NCI-H1694 (cell line): Measurements from ENCODE around the gene ZBTB16.
"Not testable (repeated sequence)": the region's sequence is repeated elsewhere in the genome, so short reads cannot be mapped to it uniquely, and the experiment has no call there.

ENCODE experiments used
- DNase-seq: peaks from one replicate; lab custom pipeline; 2025; lab: John Stamatoyannopoulos, UW

The ZBTB16 gene

DNA sequence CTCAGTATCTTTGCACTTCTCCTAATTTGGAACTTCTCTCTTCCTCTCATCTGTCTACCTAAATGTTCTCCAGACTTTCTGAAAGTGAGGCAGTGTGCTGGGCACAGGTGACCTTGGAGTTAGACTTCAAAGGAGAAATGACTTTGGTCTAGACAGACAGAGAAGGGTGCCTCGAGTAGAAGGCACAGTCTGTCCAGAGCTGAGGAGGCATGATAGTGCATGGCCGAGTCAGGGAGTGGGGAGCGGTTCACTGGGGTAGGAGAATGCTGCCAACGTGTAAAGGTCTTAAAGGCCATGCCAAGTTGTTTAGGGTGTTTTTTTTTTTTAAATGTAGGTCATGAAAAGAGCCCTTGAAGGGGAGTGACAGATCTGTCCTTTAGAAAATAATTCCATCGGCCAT, 17.3 kb upstream of the ZBTB16 start:
- no peak for DNase-seq

DNA sequence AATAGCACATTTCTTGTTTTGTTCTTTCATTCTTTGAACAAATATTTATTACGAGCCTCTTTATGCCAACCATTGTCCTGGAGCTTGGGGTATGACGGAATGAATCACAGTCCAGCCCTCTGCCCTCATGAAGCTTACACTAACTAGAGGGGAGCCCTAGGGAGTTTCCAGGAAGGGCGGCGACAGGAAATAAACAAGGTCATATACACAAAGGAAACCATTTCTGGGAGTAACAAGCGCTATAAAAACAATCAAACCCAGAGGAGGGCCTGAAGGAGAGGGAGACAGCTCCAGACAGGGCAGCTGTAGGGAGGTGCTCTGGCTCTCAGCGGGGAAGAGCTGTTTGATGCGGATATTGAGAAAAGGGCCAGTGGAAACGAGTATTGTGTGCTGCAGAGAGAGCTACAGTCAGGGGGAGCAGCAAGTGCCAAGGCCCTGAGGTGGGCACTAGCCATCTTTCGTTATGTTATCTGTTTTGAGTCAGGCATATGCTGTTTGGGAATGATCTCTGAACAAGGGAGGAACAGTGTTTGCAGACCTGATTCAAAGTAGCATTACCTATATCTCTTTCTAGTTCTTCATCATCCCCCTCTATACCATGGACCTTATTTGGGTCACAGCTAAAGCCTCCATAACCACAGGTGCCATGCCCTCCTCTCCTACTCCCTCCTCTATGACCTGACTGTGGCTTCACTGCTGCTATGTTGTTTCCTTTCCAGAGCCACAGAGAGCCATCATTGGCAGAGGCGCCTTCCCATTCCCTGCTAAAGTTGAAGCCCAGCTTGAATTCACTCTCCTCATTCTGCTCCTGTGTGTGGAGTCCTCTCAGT, 15.3 kb upstream of the ZBTB16 start:
- DNase-seq = no peak

DNA sequence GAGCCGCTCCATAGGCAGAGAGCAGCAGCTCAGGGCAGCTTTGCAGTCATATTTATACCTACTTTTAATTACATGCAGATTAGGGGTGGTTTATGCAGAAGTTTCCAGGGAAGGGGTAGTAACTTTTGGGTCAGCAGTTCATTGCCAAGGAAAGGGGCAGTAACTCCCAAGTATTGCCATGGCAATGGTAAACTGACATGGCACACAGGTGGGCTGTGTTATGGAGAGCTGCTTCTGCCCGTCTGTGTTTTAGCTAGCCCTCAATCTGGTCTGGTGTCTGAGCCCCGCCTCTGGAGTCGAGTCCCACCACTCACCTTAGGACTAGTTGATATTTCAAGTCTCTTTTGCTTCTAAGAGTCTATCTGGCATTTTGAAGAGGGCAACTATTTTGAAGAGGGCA, 12.2 kb upstream of the ZBTB16 start:
- DNase-seq = no peak

DNA sequence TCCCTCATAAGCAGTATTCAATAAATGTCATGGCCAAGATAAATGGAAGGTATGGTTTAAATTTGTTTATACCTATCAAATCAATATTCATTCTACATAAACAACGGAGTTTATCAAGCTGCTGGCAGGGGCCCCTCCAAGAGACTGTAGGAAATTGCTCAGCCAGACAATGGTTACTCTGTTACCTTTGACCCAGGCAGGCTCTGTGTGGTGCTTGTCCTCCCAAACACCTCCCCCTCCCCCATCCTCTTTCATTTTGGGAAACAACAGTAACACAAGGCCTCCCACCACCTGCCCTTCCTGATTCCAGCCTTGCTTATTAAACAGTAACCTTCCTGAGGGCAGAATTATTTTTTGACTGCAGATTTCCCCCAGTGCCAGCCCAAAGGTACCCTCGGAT, 10.5 kb upstream of the ZBTB16 start:
- DNase-seq = no peak

DNA sequence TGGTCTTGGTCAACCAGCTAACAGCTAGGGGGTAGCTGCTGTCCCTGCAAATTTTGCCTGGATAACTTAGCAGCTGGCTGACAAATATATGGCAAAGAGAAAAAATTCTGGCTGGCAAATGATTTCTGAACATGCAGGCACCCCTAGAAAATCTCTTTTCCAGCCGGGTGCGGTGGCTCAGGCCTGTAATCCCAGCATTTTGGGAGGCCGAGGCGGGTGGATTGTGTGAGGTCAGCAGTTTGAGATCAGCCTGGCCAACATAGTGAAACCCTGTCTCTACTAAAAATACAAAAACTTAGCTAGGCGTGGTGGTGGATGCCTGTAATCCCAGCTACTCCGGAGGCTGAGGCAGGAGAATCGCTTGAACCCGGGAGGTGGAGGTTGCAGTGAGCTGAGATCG, 9.7 kb upstream of the ZBTB16 start:
- DNase-seq = not testable (repeated sequence)

DNA sequence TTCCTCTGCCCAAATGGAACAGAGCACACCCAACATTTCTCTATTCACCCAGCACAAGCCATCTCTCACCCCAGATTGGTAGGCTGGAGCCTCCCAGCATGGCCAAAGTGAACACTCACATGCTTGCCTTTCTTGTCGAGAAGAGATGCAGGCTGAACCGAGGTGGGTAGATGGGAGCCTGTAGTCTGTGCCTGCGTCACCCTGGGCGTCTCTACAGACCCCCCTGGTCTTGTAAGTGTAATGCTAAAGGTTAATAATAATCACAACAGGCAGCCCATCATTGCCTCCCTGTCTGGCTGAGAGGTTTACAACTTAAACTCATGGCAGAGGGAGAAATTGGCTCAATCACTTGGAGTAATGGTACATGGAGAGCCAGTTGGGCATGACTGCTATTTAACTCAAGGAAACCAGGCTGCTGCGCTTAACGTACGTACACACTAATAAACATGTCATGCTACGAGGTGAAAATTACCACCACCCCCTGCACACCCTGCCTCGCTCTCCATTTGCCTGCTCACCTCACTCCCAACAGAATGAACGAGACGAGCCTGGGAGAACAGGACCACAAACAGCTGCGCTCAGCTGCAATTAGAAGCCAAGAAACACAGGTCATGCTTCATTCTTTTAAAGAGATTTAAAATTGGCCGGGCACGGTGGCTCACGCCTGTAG, 9.1 kb upstream of the ZBTB16 start:
- DNase-seq = no peak

DNA sequence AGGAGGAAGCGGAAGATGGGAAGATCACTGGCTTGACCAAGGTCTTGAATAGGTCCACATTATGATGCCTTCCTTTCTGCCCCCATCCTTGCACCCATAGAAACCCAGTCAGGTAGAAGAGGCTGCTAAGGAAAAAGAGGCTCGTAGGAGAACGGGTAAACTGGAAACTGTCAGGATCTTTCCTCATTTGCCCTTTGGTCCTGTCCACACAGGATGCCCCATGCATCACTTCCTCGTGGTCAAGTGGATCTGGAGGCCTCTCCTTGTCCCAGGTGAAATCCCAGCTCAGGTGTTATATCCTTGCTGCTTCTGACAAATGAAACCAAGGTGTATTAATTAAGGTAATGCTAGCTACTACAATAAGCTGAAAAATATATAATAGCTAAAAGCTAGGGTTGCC, 8.0 kb upstream of the ZBTB16 start:
- DNase-seq = no peak

DNA sequence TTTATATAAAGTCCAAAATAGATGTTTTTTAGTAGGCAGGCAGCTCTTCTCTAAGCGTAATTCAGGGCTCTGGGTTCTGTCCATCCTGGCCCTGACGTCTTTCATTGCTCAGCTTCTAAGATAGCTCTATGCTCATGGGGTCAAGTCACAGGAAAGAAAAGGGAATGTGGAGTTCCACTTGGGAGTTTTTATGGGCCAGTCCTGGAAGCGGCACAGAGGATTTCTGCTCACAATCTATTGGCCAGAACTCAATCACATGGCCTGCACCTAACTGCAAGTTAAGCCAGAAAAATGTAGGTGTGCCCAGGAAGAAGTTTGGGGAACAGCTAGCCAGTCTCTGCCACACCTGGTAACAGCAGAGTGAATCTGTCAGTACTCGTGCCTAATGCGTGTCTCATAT, 7.4 kb upstream of the ZBTB16 start:
- DNase-seq = no peak

DNA sequence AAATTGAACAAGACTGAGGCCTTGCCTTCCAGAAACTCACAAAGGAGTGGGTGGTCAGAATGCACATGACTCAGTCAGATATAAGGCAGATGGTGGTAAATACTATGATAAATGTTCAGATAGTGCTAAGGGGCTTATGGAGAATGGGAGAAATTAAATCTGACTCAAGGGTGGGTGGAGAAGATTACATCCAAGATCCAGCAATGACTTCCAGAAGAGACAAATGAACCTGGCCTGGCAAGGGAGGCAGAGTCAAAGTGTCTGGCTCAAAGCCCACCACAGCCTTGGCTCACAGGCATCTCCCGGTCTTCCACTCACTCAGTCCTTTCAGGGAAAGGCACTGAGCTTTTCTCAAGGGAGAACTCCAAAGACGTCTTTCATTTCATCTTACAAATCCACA, 6.1 kb upstream of the ZBTB16 start:
- DNase-seq = no peak

DNA sequence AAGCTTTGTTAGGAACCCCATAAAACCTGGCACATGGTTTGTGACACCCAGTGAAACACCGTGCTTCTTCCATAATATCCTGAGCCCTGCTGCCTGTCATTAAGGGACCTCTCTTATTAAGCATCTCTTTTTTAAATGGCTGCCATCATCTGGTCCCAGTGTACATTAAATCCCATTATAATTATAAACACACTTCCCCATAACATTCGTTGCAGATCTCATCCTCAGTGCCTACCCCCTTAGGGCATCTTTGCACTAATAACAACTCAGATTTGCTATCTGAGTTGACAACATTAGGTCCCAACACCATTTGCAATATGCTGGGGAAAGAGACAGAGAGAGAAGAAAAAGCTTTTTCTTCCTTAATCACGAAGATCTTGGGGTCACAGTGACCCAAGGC, 4.7 kb upstream of the ZBTB16 start:
- DNase-seq = no peak

DNA sequence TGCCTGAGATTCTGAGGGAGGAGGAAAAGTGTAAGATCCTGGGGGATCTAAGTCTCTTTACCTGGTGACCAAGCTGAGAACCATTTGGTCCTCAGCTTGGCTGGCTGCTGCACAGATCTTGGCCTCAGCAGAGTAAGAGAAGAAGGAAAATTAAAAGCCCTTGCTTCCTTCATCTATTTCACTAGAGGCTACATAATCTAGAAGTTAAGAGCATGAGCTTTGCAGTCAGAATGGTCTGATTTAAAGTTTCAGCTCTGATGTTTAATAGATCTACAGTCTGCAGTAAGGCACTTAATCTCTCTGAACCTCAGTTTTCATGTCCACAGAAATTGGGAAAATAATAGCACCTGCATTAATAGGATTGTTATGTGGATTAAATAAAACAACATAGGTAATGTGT, 3.1 kb upstream of the ZBTB16 start:
- DNase-seq = no peak

DNA sequence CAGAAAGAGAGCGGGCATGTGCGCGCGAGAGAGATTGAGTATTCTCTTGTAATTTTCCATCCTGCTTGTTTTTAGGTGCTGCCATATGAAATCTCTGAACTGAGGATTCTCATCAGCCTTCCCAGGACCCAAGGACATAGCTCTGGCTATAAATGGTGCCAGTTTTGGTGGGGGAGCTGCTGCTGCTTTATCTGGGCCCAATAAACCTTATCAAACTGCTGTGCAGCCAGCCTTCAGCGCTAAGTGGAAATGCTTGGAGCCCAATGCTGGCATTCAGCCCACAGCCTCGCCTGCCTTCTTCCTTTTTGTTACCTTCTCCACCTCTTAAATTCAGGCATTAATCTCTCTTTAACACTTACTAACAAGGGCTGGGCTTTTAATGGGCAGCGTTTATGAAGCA, 2.4 kb upstream of the ZBTB16 start:
- DNase-seq = no peak

DNA sequence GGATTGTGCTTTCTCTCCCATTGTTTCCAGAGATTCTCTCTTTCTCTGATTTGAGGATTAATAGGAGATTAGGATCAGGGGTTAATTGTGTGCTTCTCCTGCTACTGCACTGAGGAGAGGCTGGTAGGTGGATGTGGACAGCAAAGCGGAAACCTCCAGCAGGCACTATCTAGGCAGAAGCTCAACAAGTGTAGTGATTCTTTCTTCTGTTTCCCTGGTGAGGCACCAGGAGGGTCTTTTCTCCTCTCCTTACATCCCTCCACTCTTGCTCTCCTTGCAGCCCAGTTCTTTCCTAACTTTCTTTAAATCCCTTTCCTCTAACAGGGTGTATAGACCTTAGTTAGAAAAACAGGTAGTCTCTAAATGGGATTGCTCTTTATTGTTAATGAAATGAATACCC, 1.9 kb upstream of the ZBTB16 start:
- DNase-seq = no peak

DNA sequence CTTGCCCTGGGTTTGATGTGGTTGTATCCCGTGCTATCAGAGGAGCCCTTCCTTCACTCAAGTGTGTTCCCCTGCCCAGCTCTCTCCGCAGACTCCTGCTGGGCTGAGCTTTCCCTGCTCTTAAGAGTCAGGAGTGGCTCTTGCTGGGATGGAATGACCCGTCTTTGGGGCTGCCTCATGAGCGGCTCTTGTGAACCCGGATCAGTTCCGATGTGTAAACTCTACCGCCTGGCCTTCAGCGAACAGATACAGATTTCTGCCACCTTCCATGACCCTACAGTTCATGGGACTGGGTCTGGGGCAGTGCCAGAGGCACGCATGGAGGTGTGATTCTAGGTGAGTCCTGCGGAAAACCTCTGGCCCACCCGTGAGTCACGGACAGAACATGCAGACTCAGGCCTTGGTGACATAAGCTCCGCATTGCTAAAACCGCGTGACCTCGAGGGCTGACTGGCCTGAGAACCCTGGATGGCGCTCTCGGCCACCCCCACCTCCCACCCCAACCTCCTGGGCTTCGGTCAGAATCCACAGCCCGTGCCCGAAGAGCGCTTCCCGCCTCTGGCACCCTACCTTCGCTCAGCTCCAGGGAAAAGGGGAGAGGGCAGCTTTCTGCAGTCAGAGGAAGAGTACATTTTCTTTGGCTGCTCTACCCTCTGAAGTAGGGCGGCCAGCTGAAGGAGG, 1.3 kb upstream of the ZBTB16 start:
- DNase-seq = no peak

DNA sequence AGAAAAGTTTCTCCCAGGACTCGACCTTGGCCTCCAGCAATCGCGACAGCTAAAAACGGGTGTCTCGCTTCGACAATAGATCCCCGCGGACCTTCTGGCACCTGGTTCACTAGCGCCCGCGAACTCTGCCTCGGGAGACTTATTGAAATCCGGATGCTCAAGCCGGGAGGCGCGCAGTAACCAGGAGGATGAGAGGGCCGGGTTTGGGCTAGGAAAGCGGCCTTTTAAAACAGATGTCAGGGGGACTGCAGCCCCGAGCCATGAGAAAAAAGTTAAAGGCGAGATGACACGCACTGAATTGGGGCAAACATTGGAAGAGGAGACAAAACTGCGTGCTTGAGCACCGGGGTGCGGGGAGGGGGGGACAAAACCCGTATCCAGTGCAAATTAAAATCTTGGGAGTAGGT, 637 bp upstream of the ZBTB16 start:
- no peak for DNase-seq

DNA sequence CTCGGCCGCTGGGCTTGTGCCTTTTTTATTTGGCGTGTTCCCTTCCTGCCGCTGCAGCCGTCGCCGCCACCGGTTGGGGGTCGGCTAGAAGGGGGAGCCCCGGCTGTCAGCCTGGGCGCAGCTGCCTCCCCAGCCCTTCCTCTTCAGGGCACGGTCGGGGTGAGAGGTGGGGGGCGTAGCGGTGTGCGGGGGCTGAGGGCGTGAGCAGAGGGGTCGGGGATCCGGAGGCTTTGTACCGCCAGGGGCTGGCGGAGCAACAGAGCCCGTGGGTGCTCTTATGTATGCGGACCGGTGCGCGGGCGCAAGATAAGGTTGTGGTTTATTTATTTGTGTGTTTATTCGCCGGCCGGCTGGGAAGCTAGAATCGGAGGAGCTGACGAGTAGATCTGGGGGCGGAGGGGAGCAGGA, 477 bp downstream of the ZBTB16 start:
- no peak for DNase-seq

DNA sequence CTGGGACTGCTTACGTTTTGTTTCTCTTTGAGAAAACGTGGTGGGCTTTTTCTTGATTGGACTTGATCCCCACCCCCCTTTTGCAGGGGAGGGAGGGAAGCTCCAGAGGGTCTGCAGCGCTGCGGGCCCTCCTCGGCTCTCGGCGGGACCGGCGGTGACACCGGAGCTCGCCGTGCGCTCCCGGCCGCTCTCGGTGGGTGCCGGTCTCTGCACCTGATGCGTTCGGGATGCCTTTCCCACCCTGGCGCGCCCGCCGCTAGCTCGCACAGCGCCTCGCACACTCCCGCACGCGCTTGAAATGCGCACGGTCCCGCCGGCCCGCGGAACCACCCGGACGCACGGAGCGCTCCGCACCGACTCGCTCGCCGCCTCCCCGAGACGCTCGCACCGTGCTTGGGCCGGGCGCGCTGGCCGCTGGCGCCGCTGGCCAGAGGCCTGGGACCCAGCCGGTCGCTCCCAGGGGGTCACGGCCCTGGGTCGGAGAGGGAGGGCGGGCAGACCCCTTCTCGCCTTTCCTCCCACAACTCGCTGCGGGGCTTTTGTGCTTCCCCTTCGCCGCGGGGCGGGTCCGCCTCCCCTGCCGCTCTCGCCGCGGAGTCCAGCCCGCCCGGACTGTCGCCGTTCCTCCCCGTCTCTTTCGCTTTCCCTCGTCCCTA, 1.0 kb downstream of the ZBTB16 start:
- no peak for DNase-seq

DNA sequence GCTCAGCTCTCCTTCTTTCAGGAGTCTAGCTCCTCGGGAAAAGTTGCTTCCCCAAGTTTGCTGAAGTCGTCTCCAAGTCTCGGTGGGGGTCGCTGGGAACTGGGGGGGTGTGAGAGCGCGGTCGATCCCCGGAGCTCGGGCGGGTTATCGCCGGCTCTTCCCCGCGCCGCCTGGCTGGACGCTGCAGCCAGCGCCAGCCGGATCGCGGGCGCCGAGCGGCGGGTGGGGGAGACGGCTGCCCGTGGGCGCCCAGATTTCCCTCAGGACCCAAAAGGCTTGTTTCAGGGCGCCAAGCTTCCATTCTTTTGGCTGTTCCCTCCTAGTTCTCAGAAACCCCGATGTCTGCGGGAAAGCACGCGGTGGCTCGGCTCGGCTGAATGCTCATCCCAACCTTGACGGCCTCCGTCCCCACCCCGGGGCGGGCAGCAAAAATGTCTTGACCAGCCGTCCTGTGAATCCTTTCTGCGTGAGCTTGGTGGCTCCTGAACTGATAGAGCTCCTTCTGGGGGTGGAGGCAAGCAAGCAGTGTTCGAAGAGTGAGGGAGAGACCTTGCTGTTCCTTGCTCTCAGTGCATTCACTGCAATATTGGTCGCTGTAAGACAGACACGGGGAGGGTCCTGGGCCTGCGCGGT, 1.7 kb downstream of the ZBTB16 start:
- DNase-seq = no peak

DNA sequence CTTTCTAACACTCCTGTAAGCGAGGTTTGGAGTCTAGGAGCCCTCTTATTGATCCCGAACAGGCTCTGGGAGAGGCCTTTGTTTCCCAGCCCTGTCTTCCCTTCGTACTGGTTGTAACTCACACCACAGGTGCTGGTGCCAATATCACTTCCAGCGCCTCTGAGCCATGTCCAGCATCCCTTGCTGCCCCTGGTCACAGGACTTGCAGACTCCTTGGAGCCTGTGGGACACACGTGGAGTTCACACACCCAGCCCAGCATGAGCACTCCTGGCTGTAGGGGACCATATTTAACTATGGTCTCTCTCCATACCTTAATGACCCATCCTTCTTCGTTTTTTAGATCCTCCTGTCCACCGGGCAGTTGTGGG, 2.2 kb downstream of the ZBTB16 start:
- DNase-seq = no peak

DNA sequence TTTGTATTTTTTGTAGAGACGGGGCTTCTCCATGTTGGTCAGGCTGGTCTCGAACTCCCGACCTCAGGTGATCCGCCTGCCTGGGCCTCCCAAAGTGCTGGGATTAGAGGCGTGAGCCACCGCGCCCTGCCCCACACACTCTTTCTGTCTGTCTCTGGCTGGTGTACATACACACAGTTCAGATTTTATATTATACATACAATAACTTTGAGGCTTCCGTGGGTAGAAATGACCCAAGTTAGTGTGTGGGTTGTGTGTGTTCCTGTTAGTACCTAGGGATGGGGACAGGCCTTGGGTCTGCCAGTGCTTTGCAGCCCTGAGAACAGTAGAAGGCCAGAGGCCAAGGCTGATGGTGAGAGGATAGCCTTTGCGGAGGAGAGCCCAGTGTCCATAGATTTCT, 2.8 kb downstream of the ZBTB16 start:
- DNase-seq = no peak

DNA sequence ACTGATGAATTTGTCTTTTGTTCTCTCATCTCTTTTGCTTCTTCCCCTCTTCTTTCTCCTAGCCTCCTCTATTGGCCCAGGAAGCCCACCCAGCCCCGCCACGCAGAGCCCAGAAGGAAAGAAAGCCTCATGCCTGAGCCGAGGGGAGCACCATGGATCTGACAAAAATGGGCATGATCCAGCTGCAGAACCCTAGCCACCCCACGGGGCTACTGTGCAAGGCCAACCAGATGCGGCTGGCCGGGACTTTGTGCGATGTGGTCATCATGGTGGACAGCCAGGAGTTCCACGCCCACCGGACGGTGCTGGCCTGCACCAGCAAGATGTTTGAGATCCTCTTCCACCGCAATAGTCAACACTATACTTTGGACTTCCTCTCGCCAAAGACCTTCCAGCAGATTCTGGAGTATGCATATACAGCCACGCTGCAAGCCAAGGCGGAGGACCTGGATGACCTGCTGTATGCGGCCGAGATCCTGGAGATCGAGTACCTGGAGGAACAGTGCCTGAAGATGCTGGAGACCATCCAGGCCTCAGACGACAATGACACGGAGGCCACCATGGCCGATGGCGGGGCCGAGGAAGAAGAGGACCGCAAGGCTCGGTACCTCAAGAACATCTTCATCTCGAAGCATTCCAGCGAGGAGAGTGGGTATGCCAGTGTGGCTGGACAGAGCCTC, 3.8 kb downstream of the ZBTB16 start:
- no peak for DNase-seq

DNA sequence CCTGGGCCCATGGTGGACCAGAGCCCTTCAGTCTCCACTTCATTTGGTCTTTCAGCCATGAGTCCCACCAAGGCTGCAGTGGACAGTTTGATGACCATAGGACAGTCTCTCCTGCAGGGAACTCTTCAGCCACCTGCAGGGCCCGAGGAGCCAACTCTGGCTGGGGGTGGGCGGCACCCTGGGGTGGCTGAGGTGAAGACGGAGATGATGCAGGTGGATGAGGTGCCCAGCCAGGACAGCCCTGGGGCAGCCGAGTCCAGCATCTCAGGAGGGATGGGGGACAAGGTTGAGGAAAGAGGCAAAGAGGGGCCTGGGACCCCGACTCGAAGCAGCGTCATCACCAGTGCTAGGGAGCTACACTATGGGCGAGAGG, 4.3 kb downstream of the ZBTB16 start:
- DNase-seq = no peak
